PC-3 (cell line): ENCODE results near the gene SIGLEC6.

Experiments
- CTCF ChIP-seq: fragments of 300-600 bp; sonication (generic); conservative IDR thresholded peaks from 2 replicates; pipeline ENCODE4 v1.5.1; 2017; ENCODE audit warnings: antibody characterized with exemption, low read depth, mild to moderate bottlenecking, low read length
- EZH2 ChIP-seq: fragments of 300-600 bp; sonication (generic); IDR thresholded peaks from one replicate; pipeline ENCODE4 v1.6.1; 2017; ENCODE audit warnings: antibody characterized with exemption, mild to moderate bottlenecking, low read length; ENCODE audit not compliant: unreplicated experiment

- no peak for TF ChIP-seq CTCF
- TF ChIP-seq EZH2 = no peak
These were observed 23.3 kb downstream of the SIGLEC6 start for GRCh38 chr19:51508059-51508733.
